T-helper 17 cell (primary cell): ENCODE measurements around the gene MEF2C. TPM values are rescaled to one million over a fixed set of nuclear protein-coding genes. Genes with fewer than 3 reads are reported as not detected.
"Not testable (repeated sequence)": the region's sequence is repeated elsewhere in the genome, so short reads cannot be mapped to it uniquely, and the experiment has no call there.

ENCODE experiments used
- ATAC-seq: fragments of 150-1000 bp; cut with Tn5 transposase; 2 replicates; pipeline ENCODE4 v1.10.0; 2021; ENCODE audit warnings: mild to moderate bottlenecking, moderate library complexity
- DNase-seq, 3 donors: peaks; one replicate each; pipeline versions ENCODE4 v3.0.0 to v3.0.0-alpha.2; 2020 to 2021
- H3K9me3 ChIP-seq: one replicate; pipeline ENCODE4 v1.7.0; 2013; ENCODE audit warnings: low read length, mild to moderate bottlenecking; ENCODE audit not compliant: control insufficient read depth, poor library complexity, severe bottlenecking
- H3K27ac Mint-ChIP-seq: one replicate; pipeline ENCODE4 v1.8.0; 2022; ENCODE audit warnings: mild to moderate bottlenecking, moderate library complexity, mixed read lengths
- H3K27me3 Mint-ChIP-seq: one replicate; pipeline ENCODE4 v1.8.0; 2022; ENCODE audit warnings: mixed read lengths
- H3K36me3 Mint-ChIP-seq: one replicate; pipeline ENCODE4 v1.8.0; 2022; ENCODE audit warnings: low read depth, mixed read lengths
- H3K4me1 Mint-ChIP-seq: one replicate; pipeline ENCODE4 v1.8.0; 2022; ENCODE audit warnings: mild to moderate bottlenecking, mixed read lengths
- H3K4me3 Mint-ChIP-seq: one replicate; pipeline ENCODE4 v1.8.0; 2022; ENCODE audit warnings: mild to moderate bottlenecking, moderate library complexity, mixed read lengths
- total RNA-seq, 4 donors: library from RNA in 2 of 4; stranded (reverse) in 2 of 4; gene quantifications; one replicate each; pipeline ENCODE4 v1.2.3 and lab custom pipeline; 2022 to 2026

Gene MEF2C
- total RNA-seq, 2 donors from 2014 or later = 10.9 to 11.9 TPM

GRCh38 chr5:88868468-88869068 is 14.4 kb downstream of the MEF2C start:
- no peaks in the 10 kb centered on the region for H3K36me3 Mint-ChIP-seq

GRCh38 chr5:88867638-88868037 is 15.3 kb downstream of the MEF2C start:
- ATAC-seq (no peak), DNase-seq (no peak)
- no peak overlapping the region for H3K27ac Mint-ChIP-seq
- H3K9me3 ChIP-seq = no peaks in the 10 kb centered on the region
- H3K36me3 Mint-ChIP-seq = no peaks in the 10 kb centered on the region
- no peak overlapping the region for H3K4me3 Mint-ChIP-seq
- peaks cover 8% of the 10 kb centered on the region for H3K27me3 Mint-ChIP-seq
- H3K4me1 Mint-ChIP-seq = no peaks in the 10 kb centered on the region

More at GRCh38 chr5:88868468-88869068, 14.4 kb downstream of the MEF2C start:
- no peak overlapping the region for H3K4me3 Mint-ChIP-seq
- DNase-seq (no peak), ATAC-seq (no peak)
- H3K9me3 ChIP-seq = no peaks in the 10 kb centered on the region
- H3K27me3 Mint-ChIP-seq = peaks cover 14% of the 10 kb centered on the region
- no peaks in the 10 kb centered on the region for H3K4me1 Mint-ChIP-seq
- H3K27ac Mint-ChIP-seq = no peak overlapping the region

- Mint-ChIP-seq H3K4me3 (no peak overlapping the region), H3K27me3 (no peaks in the 10 kb centered on the region), H3K4me1 (no peaks in the 10 kb centered on the region), H3K36me3 (no peaks in the 10 kb centered on the region), H3K27ac (no peak overlapping the region)
- H3K9me3 ChIP-seq = no peaks in the 10 kb centered on the region
- ATAC-seq = no peak
- no peak for DNase-seq
These were observed 19.5 kb downstream of the MEF2C start for GRCh38 chr5:88863523-88863922.

GRCh38 chr5:88862547-88863175 is 20.3 kb downstream of the MEF2C start:
- no peak overlapping the region for H3K4me3 Mint-ChIP-seq
- ATAC-seq (no peak), DNase-seq (no peak)
- H3K27ac Mint-ChIP-seq = no peak overlapping the region
- no peaks in the 10 kb centered on the region for H3K36me3 Mint-ChIP-seq
- H3K9me3 ChIP-seq = no peaks in the 10 kb centered on the region
- H3K27me3 Mint-ChIP-seq = no peaks in the 10 kb centered on the region
- no peaks in the 10 kb centered on the region for H3K4me1 Mint-ChIP-seq

GRCh38 chr5:88861231-88861630 is 21.8 kb downstream of the MEF2C start:
- Mint-ChIP-seq H3K36me3 (no peaks in the 10 kb centered on the region), H3K27ac (no peak overlapping the region), H3K4me3 (no peak overlapping the region), H3K27me3 (no peaks in the 10 kb centered on the region), H3K4me1 (no peaks in the 10 kb centered on the region)
- no peaks in the 10 kb centered on the region for H3K9me3 ChIP-seq
- ATAC-seq (no peak), DNase-seq (no peak)

GRCh38 chr5:88860501-88860900 is 22.5 kb downstream of the MEF2C start:
- no peaks in the 10 kb centered on the region for H3K9me3 ChIP-seq
- no peak for ATAC-seq
- no peak overlapping the region for H3K27ac Mint-ChIP-seq
- H3K4me3 Mint-ChIP-seq = no peak overlapping the region
- no peaks in the 10 kb centered on the region for H3K4me1 Mint-ChIP-seq
- H3K36me3 Mint-ChIP-seq = no peaks in the 10 kb centered on the region
- no peak for DNase-seq
- H3K27me3 Mint-ChIP-seq = no peaks in the 10 kb centered on the region

GRCh38 chr5:88858392-88858791 is 24.6 kb downstream of the MEF2C start:
- DNase-seq (no peak), ATAC-seq (no peak)
- Mint-ChIP-seq H3K4me3 (no peak overlapping the region), H3K4me1 (no peaks in the 10 kb centered on the region), H3K27me3 (no peaks in the 10 kb centered on the region), H3K27ac (no peak overlapping the region), H3K36me3 (no peaks in the 10 kb centered on the region)
- no peaks in the 10 kb centered on the region for H3K9me3 ChIP-seq

- not testable (repeated sequence) for H3K4me3 Mint-ChIP-seq, ATAC-seq, H3K27ac Mint-ChIP-seq, H3K36me3 Mint-ChIP-seq, H3K9me3 ChIP-seq, H3K27me3 Mint-ChIP-seq, DNase-seq, H3K4me1 Mint-ChIP-seq
These were observed 26.6 kb downstream of the MEF2C start for GRCh38 chr5:88856381-88856780.

- Mint-ChIP-seq H3K4me3 (no peak overlapping the region), H3K4me1 (no peaks in the 10 kb centered on the region), H3K27ac (no peak overlapping the region), H3K36me3 (no peaks in the 10 kb centered on the region), H3K27me3 (no peaks in the 10 kb centered on the region)
- no peaks in the 10 kb centered on the region for H3K9me3 ChIP-seq
- DNase-seq (no peak), ATAC-seq (no peak)
These were observed 28.2 kb downstream of the MEF2C start for GRCh38 chr5:88854769-88855168.

GRCh38 chr5:88847420-88847819 is 35.6 kb downstream of the MEF2C start:
- no peaks in the 10 kb centered on the region for H3K4me1 Mint-ChIP-seq
- ATAC-seq (no peak), DNase-seq (no peak)
- no peak overlapping the region for H3K4me3 Mint-ChIP-seq
- peaks cover 5% of the 10 kb centered on the region for H3K27me3 Mint-ChIP-seq
- H3K36me3 Mint-ChIP-seq = no peaks in the 10 kb centered on the region
- H3K27ac Mint-ChIP-seq = no peak overlapping the region
- no peaks in the 10 kb centered on the region for H3K9me3 ChIP-seq

GRCh38 chr5:88846434-88846833 is 36.5 kb downstream of the MEF2C start:
- DNase-seq = no peak
- Mint-ChIP-seq H3K4me1 (no peaks in the 10 kb centered on the region), H3K36me3 (no peaks in the 10 kb centered on the region), H3K27ac (no peak overlapping the region), H3K4me3 (no peak overlapping the region), H3K27me3 (peaks cover 5% of the 10 kb centered on the region)
- ATAC-seq = no peak
- H3K9me3 ChIP-seq = no peaks in the 10 kb centered on the region

GRCh38 chr5:88845081-88845697 is 37.8 kb downstream of the MEF2C start:
- H3K4me1 Mint-ChIP-seq = no peaks in the 10 kb centered on the region
- no peak for ATAC-seq
- peaks cover 5% of the 10 kb centered on the region for H3K27me3 Mint-ChIP-seq

GRCh38 chr5:88842784-88843183 is 40.2 kb downstream of the MEF2C start:
- H3K36me3 Mint-ChIP-seq = peaks cover 2% of the 10 kb centered on the region
- DNase-seq (no peak), ATAC-seq (no peak)
- peaks cover 11% of the 10 kb centered on the region for H3K27me3 Mint-ChIP-seq
- H3K4me3 Mint-ChIP-seq = no peak overlapping the region
- no peaks in the 10 kb centered on the region for H3K9me3 ChIP-seq
- no peak overlapping the region for H3K27ac Mint-ChIP-seq
- no peaks in the 10 kb centered on the region for H3K4me1 Mint-ChIP-seq

More at GRCh38 chr5:88845081-88845697, 37.8 kb downstream of the MEF2C start:
- H3K36me3 Mint-ChIP-seq = no peaks in the 10 kb centered on the region
- H3K9me3 ChIP-seq = no peaks in the 10 kb centered on the region
- DNase-seq = no peak
- H3K27ac Mint-ChIP-seq = no peak overlapping the region
- H3K4me3 Mint-ChIP-seq = no peak overlapping the region

GRCh38 chr5:88841212-88841611 is 41.8 kb downstream of the MEF2C start:
- H3K36me3 Mint-ChIP-seq = peaks cover 2% of the 10 kb centered on the region

More at GRCh38 chr5:88841212-88841611, 41.8 kb downstream of the MEF2C start:
- H3K27me3 Mint-ChIP-seq = peaks cover 6% of the 10 kb centered on the region
- ATAC-seq (no peak), DNase-seq (no peak)
- H3K4me1 Mint-ChIP-seq = no peaks in the 10 kb centered on the region
- H3K27ac Mint-ChIP-seq = no peak overlapping the region
- no peaks in the 10 kb centered on the region for H3K9me3 ChIP-seq
- H3K4me3 Mint-ChIP-seq = no peak overlapping the region
